GM18907 (cell line): Measurements from ENCODE around the gene MAPK9.
A peak's percentile ranks its signal among the peaks of the same experiment; 100 is the strongest.

Experiments used
- ATAC-seq: cut with Tn5 transposase; IDR thresholded peaks from one replicate; pipeline ENCODE4 v1.9.1; 2021; ENCODE audit warnings: mild to moderate bottlenecking, moderate library complexity; ENCODE audit not compliant: unreplicated experiment

The MAPK9 gene

DNA sequence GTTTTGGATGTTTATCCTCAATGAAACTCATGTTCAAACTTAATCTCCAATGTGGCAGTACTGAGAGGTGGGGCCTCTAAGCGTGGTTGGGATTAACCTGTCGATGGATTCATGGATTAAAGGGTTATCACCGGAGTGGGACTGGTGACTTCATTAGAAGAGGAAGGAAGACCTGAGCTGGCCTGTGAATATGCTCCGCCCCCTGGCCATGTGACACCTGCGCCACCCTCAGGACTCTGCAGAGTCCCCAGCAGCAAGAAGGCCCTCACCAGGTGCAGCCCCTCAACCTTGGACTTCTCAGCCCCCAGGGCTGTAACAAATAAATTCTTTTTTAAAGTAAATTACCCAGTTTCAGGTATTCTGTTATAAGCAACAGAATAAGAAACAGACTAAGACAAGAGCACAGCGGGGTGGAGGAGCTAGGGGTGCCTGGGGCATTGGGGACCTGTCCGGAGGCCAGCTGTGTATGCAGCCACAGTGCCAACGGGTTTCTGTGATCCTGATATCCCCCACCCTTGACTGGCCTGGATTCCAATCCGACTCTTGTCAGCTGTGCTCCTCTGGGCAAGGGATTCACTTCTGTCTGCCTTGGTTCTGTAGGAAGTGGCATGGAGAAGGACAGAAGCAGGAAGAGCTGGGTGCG is 3.2 kb upstream of the MAPK9 start:
- ATAC-seq: no peak

- no peak for ATAC-seq
These were observed 2.5 kb upstream of the MAPK9 start for GRCh38 chr5:180294411-180294810.

DNA sequence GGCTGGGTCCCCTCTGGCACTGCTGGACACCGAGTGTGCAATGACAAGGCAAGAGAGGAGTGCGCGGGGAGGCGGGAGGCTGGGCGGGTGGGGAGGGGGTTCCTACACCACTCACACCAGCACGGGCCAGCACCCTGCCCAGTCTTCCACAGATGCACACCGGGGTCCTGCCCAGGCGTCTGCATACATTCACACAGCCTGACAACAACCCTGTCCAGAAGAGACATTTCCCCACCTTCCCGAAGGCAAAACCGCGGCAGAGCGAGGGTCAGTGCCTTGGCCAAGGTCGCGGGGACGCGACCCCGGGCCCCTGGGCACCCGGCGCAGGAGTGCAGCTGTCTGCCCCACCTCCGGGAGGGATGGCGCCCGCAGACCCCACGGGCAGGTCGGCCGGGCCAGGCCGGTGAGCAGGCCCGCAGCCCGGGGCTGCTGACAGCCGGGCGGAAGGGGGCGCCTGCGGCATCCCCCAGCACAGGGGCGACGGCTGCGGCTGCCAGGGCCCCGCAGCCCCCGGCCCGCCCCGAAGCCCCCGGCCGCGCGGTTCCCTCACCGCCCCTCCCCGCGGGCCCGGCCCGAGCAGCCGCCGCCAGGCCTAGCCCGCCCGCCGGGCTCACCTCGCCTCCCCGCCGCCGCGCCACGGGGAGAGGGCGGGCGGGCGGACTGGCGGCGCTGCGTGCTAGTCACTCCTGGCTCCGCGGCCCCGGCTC is 496 bp downstream of the MAPK9 start:
- ATAC-seq: peak; percentile 41

DNA sequence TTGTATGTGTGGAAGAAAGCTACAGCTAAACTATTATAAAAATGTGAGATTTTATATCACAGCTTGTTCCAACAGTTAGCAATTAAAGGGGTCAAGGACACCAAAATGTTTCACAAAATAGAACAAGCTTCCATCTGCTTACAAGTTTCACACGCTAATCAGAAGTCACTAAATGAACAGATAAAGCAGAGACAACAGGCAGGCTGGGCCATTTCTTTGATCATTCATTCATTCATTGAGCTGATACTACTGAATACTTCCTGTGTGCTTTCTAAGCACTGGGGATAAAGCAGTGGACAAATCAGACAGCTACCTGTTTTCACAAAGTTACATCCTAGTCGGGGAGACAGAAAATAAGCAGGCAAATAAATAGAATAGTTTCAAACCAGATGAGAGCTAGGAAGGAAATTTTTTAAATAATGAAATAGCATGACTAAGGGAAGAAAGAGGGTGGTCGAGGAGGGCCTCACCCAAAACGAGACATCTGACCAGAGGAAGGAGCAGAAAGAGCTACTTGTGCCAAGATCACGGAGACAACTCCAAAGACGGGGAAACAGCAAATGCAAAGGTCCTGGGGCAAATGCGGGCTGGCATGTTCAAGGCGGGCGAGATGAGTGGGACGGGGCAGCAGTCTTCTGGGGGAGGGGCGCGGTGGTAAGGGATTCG is 1.2 kb downstream of the MAPK9 start:
- no peak for ATAC-seq

- ATAC-seq: no peak
These were observed 1.9 kb downstream of the MAPK9 start for GRCh38 chr5:180289966-180290365.

GRCh38 chr5:180289433-180289832 is 2.5 kb downstream of the MAPK9 start:
- no peak for ATAC-seq

DNA sequence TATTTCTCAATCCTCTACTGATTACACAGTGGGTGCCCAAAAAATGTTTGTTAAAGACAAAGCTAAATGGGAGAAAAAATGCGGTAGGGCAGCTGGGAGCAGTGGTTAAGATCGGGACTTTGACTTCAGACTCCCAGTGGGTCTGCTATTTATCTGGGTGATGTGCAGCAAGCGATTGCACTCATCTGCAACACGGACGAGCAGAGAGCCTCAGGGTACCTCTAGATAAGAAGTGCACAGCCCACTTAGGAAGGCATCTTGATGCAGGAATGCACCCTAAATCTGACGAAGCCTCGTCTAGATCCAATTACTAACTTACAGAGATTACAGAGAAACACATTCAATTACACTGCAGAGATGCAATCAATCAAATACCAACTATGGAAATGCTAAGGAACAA is 4.0 kb downstream of the MAPK9 start:
- no peak for ATAC-seq

DNA sequence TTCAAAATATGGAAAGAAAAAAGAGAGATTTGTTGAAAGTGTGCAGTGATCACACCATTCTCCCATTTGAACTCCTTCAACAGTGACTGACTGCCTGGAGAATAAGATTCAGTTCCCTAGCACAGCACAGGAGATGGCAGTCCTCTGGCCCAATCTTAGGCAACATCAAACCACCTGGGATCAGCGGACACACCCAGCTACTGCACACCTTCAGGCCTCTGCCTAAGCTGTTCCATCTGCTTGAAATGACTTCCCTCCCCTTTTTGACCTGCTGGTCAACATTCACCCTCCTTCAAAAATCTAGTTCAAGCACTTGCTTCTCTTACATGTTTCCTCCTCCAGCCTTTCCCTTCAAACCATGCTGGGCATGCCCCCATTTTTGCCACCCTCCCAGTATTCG is 4.5 kb downstream of the MAPK9 start:
- ATAC-seq: no peak

DNA sequence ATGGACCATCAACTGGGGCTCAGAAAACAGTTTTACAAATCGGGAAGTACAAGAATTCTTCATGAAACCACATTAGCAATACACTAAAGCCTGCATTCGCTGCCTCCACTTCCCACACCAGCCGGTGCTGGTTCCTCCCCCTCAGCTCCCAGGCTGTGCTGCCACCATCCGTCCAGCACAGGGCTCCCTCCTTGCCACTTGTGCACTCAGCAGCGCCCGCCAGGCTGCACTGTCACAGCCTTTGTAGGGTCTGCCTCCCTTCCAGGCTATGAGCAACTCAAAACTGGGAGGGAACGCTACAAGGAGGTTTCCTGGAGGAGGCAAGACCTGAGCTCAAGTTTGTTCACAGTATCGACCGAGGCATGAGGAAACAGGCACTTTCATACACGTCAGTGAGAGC is 7.7 kb downstream of the MAPK9 start:
- no peak for ATAC-seq

- ATAC-seq: no peak
These were observed 8.8 kb downstream of the MAPK9 start for GRCh38 chr5:180283026-180283615.

GRCh38 chr5:180282281-180282680 is 9.6 kb downstream of the MAPK9 start:
- no peak for ATAC-seq

- ATAC-seq: no peak
These were observed 10.2 kb downstream of the MAPK9 start for GRCh38 chr5:180281706-180282105.

- ATAC-seq: no peak
These were observed 17.2 kb downstream of the MAPK9 start for GRCh38 chr5:180274695-180275094.

DNA sequence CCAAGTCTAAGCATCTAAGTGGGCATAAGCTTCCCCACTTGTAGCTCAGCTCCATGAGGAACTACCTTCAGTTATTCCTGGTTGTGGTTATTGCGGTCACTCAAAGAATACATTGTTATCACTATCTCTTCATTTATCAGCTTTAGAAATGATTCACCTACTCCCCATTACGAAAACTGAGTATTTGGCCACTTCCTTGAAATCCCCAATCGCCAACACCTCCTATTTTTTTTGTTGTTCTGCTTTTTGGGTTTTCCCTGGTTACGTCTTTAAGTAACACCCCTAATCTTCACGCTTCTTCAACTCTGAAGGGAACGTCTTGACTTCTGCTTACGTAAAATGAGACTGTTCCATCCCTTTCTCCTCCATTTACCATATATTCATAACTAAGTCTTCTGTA is 20.7 kb downstream of the MAPK9 start:
- no peak for ATAC-seq

GRCh38 chr5:180259260-180259611 is 32.6 kb downstream of the MAPK9 start:
- no peak for ATAC-seq

GRCh38 chr5:180253036-180253824 is 38.7 kb downstream of the MAPK9 start:
- no peak for ATAC-seq

DNA sequence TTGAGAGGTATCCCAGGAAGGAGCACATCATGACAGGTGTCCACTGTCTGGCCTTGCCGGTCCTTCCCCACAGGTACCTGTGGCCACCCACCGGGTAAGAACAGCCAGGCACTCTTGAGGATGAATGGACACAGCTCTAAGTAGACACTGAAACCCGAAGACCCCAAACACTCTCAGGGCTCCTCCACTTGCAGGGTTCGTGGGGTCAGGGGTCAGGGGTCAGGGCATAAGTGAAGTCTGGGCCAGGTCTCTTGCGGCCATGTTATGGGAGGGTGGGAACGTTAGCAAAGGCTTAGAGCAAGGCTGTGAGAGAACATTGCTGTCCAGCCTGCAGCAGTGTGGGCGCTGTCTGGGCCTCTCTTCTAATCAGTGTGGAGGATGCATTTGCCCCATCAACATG is 40.0 kb downstream of the MAPK9 start:
- no peak for ATAC-seq

GRCh38 chr5:180251141-180251540 is 40.7 kb downstream of the MAPK9 start:
- no peak for ATAC-seq

DNA sequence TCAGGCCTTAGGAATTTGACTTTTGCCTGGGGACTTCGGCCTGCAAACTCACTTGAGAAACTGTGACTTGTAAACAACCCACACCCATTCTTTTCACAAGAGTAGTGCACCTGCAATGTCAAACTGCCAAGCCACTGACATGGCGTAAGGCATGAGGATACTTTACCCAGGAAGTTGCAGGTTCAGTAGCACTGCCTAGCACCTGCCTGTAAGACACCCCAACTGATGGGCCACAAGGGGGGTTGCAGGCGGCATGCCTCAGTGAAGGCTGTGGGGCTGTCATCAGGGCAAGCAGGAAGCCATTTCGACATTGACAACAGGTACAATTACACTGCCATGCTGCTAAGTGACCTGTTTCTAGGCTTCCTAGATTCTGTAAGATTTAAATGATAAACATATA is 41.6 kb downstream of the MAPK9 start:
- ATAC-seq: no peak

DNA sequence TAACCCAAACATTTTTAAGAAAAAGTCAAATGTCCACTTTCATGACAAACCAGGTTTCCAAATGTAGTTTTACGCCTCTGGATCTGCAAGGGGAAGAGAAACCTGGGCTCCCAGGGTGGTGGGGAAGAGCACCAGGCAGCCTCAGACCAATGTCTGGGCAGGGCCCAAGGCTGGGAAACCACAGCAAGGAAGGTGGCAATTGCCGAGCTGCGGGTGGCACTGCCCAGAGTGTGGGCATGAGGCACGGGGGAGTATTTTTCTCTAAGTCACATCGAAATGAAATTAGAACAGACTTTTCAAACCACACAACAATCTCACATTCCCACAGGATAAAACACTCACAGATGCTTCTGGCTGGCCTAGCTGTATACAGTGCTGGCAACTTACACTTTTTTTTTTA is 50.3 kb downstream of the MAPK9 start:
- ATAC-seq: no peak

GRCh38 chr5:180238631-180239030 is 53.3 kb downstream of the MAPK9 start:
- no peak for ATAC-seq
